PC-3 (cell line): ENCODE data around the gene MGAT3. TPM values are rescaled to one million over a fixed set of nuclear protein-coding genes. Genes with fewer than 3 reads are reported as not detected.

ENCODE experiments used
- ATAC-seq: fragments of 200-7000 bp; cut with Tn5 transposase; 2 replicates; pipeline ENCODE4 v1.9.1; 2020; ENCODE audit warnings: mild to moderate bottlenecking, moderate library complexity
- BruUV-seq: library from RNA; stranded (reverse); fragments of 400-500 nt; replicated peaks from 2 replicates; lab custom pipeline; 2021; lab: Mats Ljungman, UMichigan
- CTCF ChIA-PET: fragments of 300-600 bp; sonication (Branson Sonifier 250); formaldehyde crosslinking; loops from one replicate; lab custom pipeline; 2022; ENCODE audit warnings: antibody characterized with exemption; lab: Charles Lee
- POLR2A ChIA-PET: fragments of 300-600 bp; sonication (Branson Sonifier 250); formaldehyde crosslinking; loops from one replicate; lab custom pipeline; 2022; ENCODE audit warnings: antibody characterized with exemption; ENCODE audit not compliant: unreplicated experiment; lab: Charles Lee
- DNase-seq: peaks from one replicate; pipeline ENCODE4 v3.0.0-alpha.2; 2015
- H2AFZ ChIP-seq: fragments of 300-600 bp; sonication (generic); 2 replicates; pipeline ENCODE4 v1.6.0; 2016; ENCODE audit warnings: antibody characterized with exemption, low read length
- H3F3A ChIP-seq: fragments of 300-600 bp; sonication (generic); one replicate; pipeline ENCODE4 v1.6.0; 2017; ENCODE audit warnings: antibody characterized with exemption, low read length, control low read depth, mild to moderate bottlenecking; ENCODE audit not compliant: unreplicated experiment
- H3K27ac ChIP-seq: fragments of 300-600 bp; sonication (generic); 2 replicates; pipeline ENCODE4 v1.5.1; 2016; ENCODE audit warnings: mild to moderate bottlenecking, low read length
- H3K27me3 ChIP-seq: fragments of 300-600 bp; sonication (generic); 2 replicates; pipeline ENCODE4 v1.6.1; 2016; ENCODE audit warnings: low read length, mixed read lengths
- H3K36me3 ChIP-seq: fragments of 300-600 bp; sonication (generic); 2 replicates; pipeline ENCODE4 v1.6.1; 2016; ENCODE audit warnings: low read depth, mixed run types, low read length, mixed read lengths
- H3K4me1 ChIP-seq: fragments of 300-600 bp; sonication (generic); 2 replicates; pipeline ENCODE4 v1.5.1; 2016; ENCODE audit warnings: low read length; ENCODE audit not compliant: insufficient read depth
- H3K4me2 ChIP-seq: fragments of 300-600 bp; sonication (generic); 2 replicates; pipeline ENCODE4 v1.6.0; 2016; ENCODE audit warnings: low read length
- H3K4me3 ChIP-seq: fragments of 300-600 bp; sonication (generic); 2 replicates; pipeline ENCODE4 v1.5.1; 2016; ENCODE audit warnings: mild to moderate bottlenecking, low read length, mixed read lengths
- H3K79me2 ChIP-seq: fragments of 300-600 bp; sonication (generic); 2 replicates; pipeline ENCODE4 v1.6.1; 2017; ENCODE audit warnings: low read length, mixed read lengths
- H3K9ac ChIP-seq: fragments of 300-600 bp; sonication (generic); 2 replicates; pipeline ENCODE4 v1.6.0; 2016; ENCODE audit warnings: mild to moderate bottlenecking, low read length
- H3K9me2 ChIP-seq: fragments of 300-600 bp; sonication (generic); replicated peaks from 2 replicates; pipeline ENCODE4 v1.6.1; 2016; ENCODE audit warnings: mixed run types, low read length, mixed read lengths
- H3K9me3 ChIP-seq: fragments of 300-600 bp; sonication (generic); 2 replicates; pipeline ENCODE4 v1.6.1; 2016; ENCODE audit warnings: low read length, mixed read lengths
- H4K20me1 ChIP-seq: fragments of 300-600 bp; sonication (generic); 2 replicates; pipeline ENCODE4 v1.6.1; 2016; ENCODE audit warnings: low read length, mixed read lengths
- CTCF ChIP-seq: fragments of 300-600 bp; sonication (generic); conservative IDR thresholded peaks from 2 replicates; pipeline ENCODE4 v1.5.1; 2017; ENCODE audit warnings: antibody characterized with exemption, low read depth, mild to moderate bottlenecking, low read length
- EZH2 ChIP-seq: fragments of 300-600 bp; sonication (generic); IDR thresholded peaks from one replicate; pipeline ENCODE4 v1.6.1; 2017; ENCODE audit warnings: antibody characterized with exemption, mild to moderate bottlenecking, low read length; ENCODE audit not compliant: unreplicated experiment
- EZH2phosphoT487 ChIP-seq: fragments of 300-600 bp; sonication (generic); IDR thresholded peaks from 2 replicates; pipeline ENCODE4 v1.6.1; 2018; ENCODE audit warnings: mild to moderate bottlenecking, antibody characterized with exemption, low read length, borderline replicate concordance
- intact Hi-C: fragments of 100-400 bp; cut with micrococcal nuclease; formaldehyde crosslinking; loops from 2 replicates; pipeline ENCODE4 v1.9.0; 2023
- total RNA-seq: library from RNA; depleted of rRNA; stranded (reverse); fragments of >200 nt; gene quantifications from 2 replicates; pipeline ENCODE4 v1.2.3, GENCODE V29; 2014

Gene MGAT3
- total RNA-seq, 1 experiment from 2014 or later: not detected

DNA sequence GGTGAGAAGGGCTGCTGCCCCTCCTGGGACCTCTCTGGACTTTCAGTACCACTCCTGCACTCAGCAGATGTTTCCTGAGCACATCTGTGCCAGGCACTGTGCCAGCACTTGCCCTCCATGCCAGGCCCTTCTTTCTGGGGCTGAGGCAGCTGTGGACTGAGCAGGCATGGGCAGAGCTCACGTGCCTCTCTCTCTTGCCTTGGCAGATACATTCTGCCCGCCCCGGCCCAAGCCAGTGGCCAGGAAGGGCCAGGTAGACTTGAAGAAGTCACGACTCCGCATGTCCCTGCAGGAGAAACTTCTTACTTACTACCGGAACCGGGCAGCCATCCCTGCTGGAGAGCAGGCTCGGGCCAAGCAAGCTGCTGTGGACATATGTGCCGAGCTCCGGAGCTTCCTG lies 55.2 kb downstream of the MGAT3 start:
- no peaks in the 10 kb centered on the region for H3F3A ChIP-seq
- POLR2A ChIA-PET: no interaction called here
- no peak for TF ChIP-seq EZH2
- no peak for TF ChIP-seq EZH2phosphoT487
- TF ChIP-seq CTCF: no peak
- H3K4me1 ChIP-seq: no peaks in the 10 kb centered on the region
- CTCF ChIA-PET: no interaction called here
- H3K27ac ChIP-seq: no peak overlapping the region
- ATAC-seq (no peak), DNase-seq (no peak)
- intact Hi-C loops: no loop called here
- peaks cover 6% of the 10 kb centered on the region; the same call in 1 of the 2 replicates for H4K20me1 ChIP-seq
- BruUV-seq: no TSS peak
- H3K9me2 ChIP-seq: no peaks in the 10 kb centered on the region
- H3K27me3 ChIP-seq: no peaks in the 10 kb centered on the region
- H3K4me2 ChIP-seq: no peak overlapping the region
- H3K9ac ChIP-seq: no peak overlapping the region
- H3K36me3 ChIP-seq: peaks cover 42% of the 10 kb centered on the region
- H3K9me3 ChIP-seq: no peaks in the 10 kb centered on the region
- no peak overlapping the region for H3K4me3 ChIP-seq
- no peak overlapping the region for H2AFZ ChIP-seq
- peaks cover 47% of the 10 kb centered on the region for H3K79me2 ChIP-seq

DNA sequence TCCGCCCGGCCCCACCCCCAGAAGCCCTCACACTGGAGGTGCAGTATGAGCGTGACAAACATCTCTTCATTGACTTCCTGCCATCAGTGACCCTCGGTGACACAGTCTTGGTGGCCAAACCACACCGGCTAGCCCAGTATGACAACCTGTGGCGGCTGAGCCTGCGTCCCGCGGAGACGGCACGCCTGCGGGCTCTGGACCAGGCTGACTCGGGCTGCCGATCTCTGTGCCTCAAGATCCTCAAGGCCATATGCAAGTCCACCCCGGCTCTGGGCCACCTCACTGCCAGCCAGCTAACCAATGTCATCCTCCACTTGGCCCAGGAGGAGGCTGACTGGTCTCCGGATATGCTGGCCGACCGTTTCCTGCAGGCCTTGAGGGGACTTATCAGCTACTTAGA lies 57.0 kb downstream of the MGAT3 start:
- no peak overlapping the region for H2AFZ ChIP-seq
- H4K20me1 ChIP-seq: peaks cover 6% of the 10 kb centered on the region; the same call in 1 of the 2 replicates
- H3F3A ChIP-seq: no peaks in the 10 kb centered on the region
- no peak overlapping the region for H3K9ac ChIP-seq
- CTCF ChIA-PET: no interaction called here
- no peak overlapping the region for H3K4me3 ChIP-seq
- TF ChIP-seq CTCF: no peak
- TF ChIP-seq EZH2phosphoT487: no peak
- TF ChIP-seq EZH2: no peak
- no peak overlapping the region for H3K27ac ChIP-seq
- H3K4me2 ChIP-seq: no peak overlapping the region
- no peaks in the 10 kb centered on the region for H3K27me3 ChIP-seq
- intact Hi-C loops: no loop called here
- peaks cover 3% of the 10 kb centered on the region; the same call in 1 of the 2 replicates for H3K4me1 ChIP-seq
- peaks cover 33% of the 10 kb centered on the region for H3K36me3 ChIP-seq
- H3K9me3 ChIP-seq: no peaks in the 10 kb centered on the region
- DNase-seq (no peak), ATAC-seq (no peak)
- POLR2A ChIA-PET: no interaction called here
- peaks cover 43% of the 10 kb centered on the region for H3K79me2 ChIP-seq
- no TSS peak for BruUV-seq
- no peaks in the 10 kb centered on the region for H3K9me2 ChIP-seq

- no TSS peak for BruUV-seq
- Histone ChIP-seq H3K4me2 (no peak overlapping the region), H3K9me2 (no peaks in the 10 kb centered on the region), H4K20me1 (peaks cover 6% of the 10 kb centered on the region; the same call in 1 of the 2 replicates), H3K79me2 (peaks cover 42% of the 10 kb centered on the region), H3F3A (no peaks in the 10 kb centered on the region), H3K9me3 (no peaks in the 10 kb centered on the region), H3K9ac (no peak overlapping the region), H3K27ac (no peak overlapping the region), H3K4me1 (peaks cover 8% of the 10 kb centered on the region; the same call in 1 of the 2 replicates), H2AFZ (no peak overlapping the region), H3K27me3 (no peaks in the 10 kb centered on the region), H3K36me3 (peaks cover 33% of the 10 kb centered on the region), H3K4me3 (no peak overlapping the region)
- CTCF ChIA-PET: interaction anchor here (0.9 kb wide), 1 partner anchor 12 kb away, joined by 10 read pairs; no protein-coding TSS in a partner anchor
- intact Hi-C loops: no loop called here
- POLR2A ChIA-PET: no interaction called here
- DNase-seq: peak; percentile 50
- TF ChIP-seq EZH2phosphoT487 (no peak), EZH2 (no peak), CTCF (peak; percentile 74)
- ATAC-seq: no peak
Measured at GRCh38 chr22:39514373-39514973, 57.7 kb downstream of the MGAT3 start.
